K562 (cell line): ENCODE data around the gene FGF14. TPM values are rescaled to one million over a fixed set of nuclear protein-coding genes. Genes with fewer than 3 reads are reported as not detected.

Experiments used
- ATAC-seq: fragments of 200-7000 bp; cut with Tn5 transposase; 3 replicates; pipeline ENCODE4 v1.9.1; 2020; ENCODE audit warnings: moderate library complexity
- BruUV-seq: library from RNA; stranded (reverse); fragments of 400-500 nt; replicated peaks from 2 replicates; lab custom pipeline; 2021; lab: Mats Ljungman, UMichigan
- CTCF ChIA-PET: fragments of 300-600 bp; formaldehyde crosslinking; extraction: SDS; loops from one replicate; lab custom pipeline; 2021; ENCODE audit warnings: low intra/inter-chr PET ratio; lab: Yijun Ruan, JAX
- POLR2A ChIA-PET: fragments of 300-600, 350-650 bp; sonication (Branson Sonifier 250); formaldehyde crosslinking; extraction: SDS; loops from one replicate; lab custom pipeline; 2021; ENCODE audit warnings: antibody characterized with exemption, inconsistent platforms; lab: Yijun Ruan, JAX
- DNase-seq, 4 experiments: peaks; one replicate each; pipeline versions ENCODE4 v3.0.0 to v3.0.0-alpha.2; 2011 to 2018; ENCODE audit warnings: low spot score in 3 of 4, mixed read lengths in 3 of 4; ENCODE audit errors: extremely low read depth in 1 of 4
- FAIRE-seq: peaks from 2 replicates; lab custom pipeline; 2011; peaks lifted over from hg19 to GRCh38; lab: Jason Lieb, UNC
- H2AFZ ChIP-seq: 2 replicates; pipeline ENCODE4 v1.6.0; 2011; ENCODE audit warnings: low read depth, low read length, control low read depth, inconsistent platforms
- H3K27ac ChIP-seq: fragments of 200-600 bp; 3 replicates; pipeline ENCODE4 v1.8.0; 2011; ENCODE audit warnings: low read depth, mild to moderate bottlenecking, control low read depth, inconsistent platforms, low read length, moderate library complexity, mixed read lengths; ENCODE audit errors: extremely low read depth
- H3K27me3 ChIP-seq, 2 experiments: fragments of 300-600 bp in 1 of 2; 2 replicates in 1 of 2; 3 replicates in 1 of 2; pipeline versions ENCODE4 v1.6.0 to v1.8.0; 2011; ENCODE audit warnings: inconsistent platforms in 2 of 2, low read length in 2 of 2, mild to moderate bottlenecking in 1 of 2, mixed read lengths in 1 of 2, moderate library complexity in 1 of 2; ENCODE audit not compliant: control insufficient read depth in 2 of 2, insufficient read depth in 2 of 2
- H3K36me3 ChIP-seq: fragments of 300-600 bp; 3 replicates; pipeline ENCODE4 v1.8.0; 2011; ENCODE audit warnings: mild to moderate bottlenecking, low read length, inconsistent platforms; ENCODE audit not compliant: control insufficient read depth, insufficient read depth
- H3K4me1 ChIP-seq, 2 experiments: fragments of 200-600 bp in 1 of 2; replicated peaks in 1 of 2; 2 replicates in 1 of 2; 3 replicates in 1 of 2; pipeline versions ENCODE4 v1.5.1 to v1.8.0; 2011; ENCODE audit warnings: inconsistent platforms in 2 of 2, low read length in 2 of 2, mild to moderate bottlenecking in 1 of 2, mixed read lengths in 1 of 2, moderate library complexity in 1 of 2; ENCODE audit not compliant: control insufficient read depth in 2 of 2, insufficient read depth in 2 of 2
- H3K4me2 ChIP-seq: 2 replicates; pipeline ENCODE4 v1.6.1; 2011; ENCODE audit warnings: low read length, control low read depth, inconsistent platforms, mixed read lengths; ENCODE audit not compliant: insufficient read depth
- H3K4me3 ChIP-seq: fragments of 200-600 bp; sonication (generic), shearing (Covaris generic); 2 replicates; pipeline ENCODE4 v1.5.1; 2016; ENCODE audit warnings: control low read depth, inconsistent platforms
- H3K79me2 ChIP-seq: fragments of 200-600 bp; 3 replicates; pipeline ENCODE4 v1.8.0; 2011; ENCODE audit warnings: low read length, inconsistent platforms; ENCODE audit not compliant: control insufficient read depth, insufficient read depth
- H3K9ac ChIP-seq, 2 experiments: 2 replicates each; pipeline versions ENCODE4 v1.6.0 to v1.6.1; 2011; ENCODE audit warnings: low read depth in 2 of 2, low read length in 2 of 2, control low read depth in 1 of 2, inconsistent platforms in 1 of 2, mild to moderate bottlenecking in 1 of 2, mixed read lengths in 1 of 2; ENCODE audit not compliant: insufficient read depth in 1 of 2
- H3K9me1 ChIP-seq: one replicate; pipeline ENCODE4 v1.6.0; 2011; ENCODE audit warnings: inconsistent platforms, mild to moderate bottlenecking, low read length, moderate library complexity; ENCODE audit not compliant: control insufficient read depth, insufficient read depth
- H3K9me3 ChIP-seq: replicated peaks from 2 replicates; pipeline ENCODE4 v1.5.1; 2011; ENCODE audit warnings: low read depth, low read length, inconsistent platforms; ENCODE audit not compliant: control insufficient read depth, insufficient read depth
- H4K20me1 ChIP-seq: replicated peaks from 2 replicates; pipeline ENCODE4 v1.6.1; 2011; ENCODE audit warnings: low read length, inconsistent platforms, mixed read lengths; ENCODE audit not compliant: control insufficient read depth, insufficient read depth
- ID3 ChIP-seq, 2 experiments: fragments of 250-450 bp in 1 of 2; fragments of 450-650 bp in 1 of 2; sonication (Bioruptor Pico) in 1 of 2; IDR thresholded peaks; 2 replicates each; pipeline versions ENCODE4 v1.6.1 to v1.8.0; 2016 to 2021; ENCODE audit warnings: mild to moderate bottlenecking in 2 of 2, moderate library complexity in 2 of 2, missing compliant biosample characterization in 1 of 2, missing genetic modification characterization in 1 of 2
- U2AF1 ChIP-seq: fragments of 200-400 bp; formaldehyde crosslinking; optimal IDR thresholded peaks from 2 replicates; pipeline ENCODE3; 2017; ENCODE audit warnings: mild to moderate bottlenecking, low read depth, low read length, moderate library complexity
- WGBS: fragments of 100-300 bp; shearing (Covaris generic); methylation state at CpG from one replicate; pipeline ENCODE4 v1.1.6; 2016; ENCODE audit warnings: low coverage, mixed read lengths; ENCODE audit not compliant: insufficient coverage; ENCODE audit errors: missing lambda C conversion rate; 5-methylcytosine and 5-hydroxymethylcytosine counted together
- in situ Hi-C: fragments of 300-500 bp; cut with MboI; formaldehyde crosslinking; loops from 4 replicates; pipeline ENCODE4 v1.15.0; 2018; ENCODE audit warnings: inconsistent platforms, mixed read lengths
- intact Hi-C: fragments of 100-400 bp; cut with micrococcal nuclease; formaldehyde crosslinking; loops from 2 replicates; pipeline ENCODE4 v1.14.2; 2022
- polyA plus RNA-seq, 8 experiments: library from polyadenylated mRNA; depleted of rRNA in 4 of 8; stranded (reverse) in 5 of 8; unstranded in 3 of 8; fragments of >200 nt; fragmentation: Nextera tagmentation in 2 of 8; fragmentation: Illumina TruSeq in 1 of 8; extraction: Ambion mirVana in 2 of 8; extraction: Trizol in 1 of 8; gene quantifications; 2 replicates each; pipeline versions ENCODE4 v1.2.1 to v1.2.3, GENCODE V29; 2011 to 2014; ENCODE audit warnings: inconsistent platforms in 1 of 8, missing spikeins in 1 of 8
- total RNA-seq, 7 experiments: library from RNA; depleted of rRNA in 6 of 7; stranded (reverse); fragments of >200 nt in 6 of 7; fragmentation: Illumina TruSeq in 2 of 7; extraction: Trizol in 2 of 7; gene quantifications; 2 replicates each; pipeline versions ENCODE4 v1.2.1 to v1.2.3, GENCODE V29; 2011 to 2021; ENCODE audit warnings: low replicate concordance in 1 of 7
- TF ChIP-seq, protein P1 (sequence below): fragments of 450-650 bp; formaldehyde crosslinking; IDR thresholded peaks from 2 replicates; pipeline ENCODE4 v1.4.0; 2020; ENCODE audit warnings: mild to moderate bottlenecking, moderate library complexity

Gene FGF14
- total and polyA plus RNA-seq, 9 of the 15 experiments (the other 6 are each of a cell fraction or from before 2014, with no cell fraction given): not detected

GRCh38 chr13:101757446-101758039, 644.3 kb downstream of the FGF14 start:
- DNase-seq (no peak), FAIRE-seq (no peak), ATAC-seq (no peak)
- no TSS peak for BruUV-seq
- H2AFZ ChIP-seq: no peak overlapping the region
- ChIA-PET CTCF (no interaction called here), POLR2A (no interaction called here)
- H4K20me1 ChIP-seq: no peaks in the 10 kb centered on the region
- WGBS: 0% methylated on average over 1 of the region's 1 CpG
- H3K27ac ChIP-seq: no peak overlapping the region
- no peak overlapping the region for H3K4me2 ChIP-seq
- no peaks in the 10 kb centered on the region for H3K9me3 ChIP-seq
- no peak overlapping the region for H3K4me3 ChIP-seq
- H3K4me1 ChIP-seq: no peaks in the 10 kb centered on the region
- intact Hi-C loops: no loop called here
- H3K36me3 ChIP-seq: no peaks in the 10 kb centered on the region
- no peaks in the 10 kb centered on the region for H3K9me1 ChIP-seq
- no peak overlapping the region for H3K9ac ChIP-seq
- H3K79me2 ChIP-seq: no peaks in the 10 kb centered on the region
- no peak for TF ChIP-seq ID3 (CRISPR knock-in tag; IDR thresholded peaks at IDR 0.05)
- no peak for TF ChIP-seq ID3 (tag; IDR thresholded peaks at IDR 0.05)
- no peak for TF ChIP-seq U2AF1
- TF ChIP-seq, protein P1, sequence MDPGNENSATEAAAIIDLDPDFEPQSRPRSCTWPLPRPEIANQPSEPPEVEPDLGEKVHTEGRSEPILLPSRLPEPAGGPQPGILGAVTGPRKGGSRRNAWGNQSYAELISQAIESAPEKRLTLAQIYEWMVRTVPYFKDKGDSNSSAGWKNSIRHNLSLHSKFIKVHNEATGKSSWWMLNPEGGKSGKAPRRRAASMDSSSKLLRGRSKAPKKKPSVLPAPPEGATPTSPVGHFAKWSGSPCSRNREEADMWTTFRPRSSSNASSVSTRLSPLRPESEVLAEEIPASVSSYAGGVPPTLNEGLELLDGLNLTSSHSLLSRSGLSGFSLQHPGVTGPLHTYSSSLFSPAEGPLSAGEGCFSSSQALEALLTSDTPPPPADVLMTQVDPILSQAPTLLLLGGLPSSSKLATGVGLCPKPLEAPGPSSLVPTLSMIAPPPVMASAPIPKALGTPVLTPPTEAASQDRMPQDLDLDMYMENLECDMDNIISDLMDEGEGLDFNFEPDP (CRISPR knock-in tag): no peak
- in situ Hi-C loops: no loop called here
- H3K27me3 ChIP-seq: no peaks in the 10 kb centered on the region
